HG03469 (cell line): ENCODE results near the gene OR2L3.
"Not testable (repeated sequence)": the region's sequence is repeated elsewhere in the genome, so short reads cannot be mapped to it uniquely, and the experiment has no call there.

ENCODE experiments used
- ATAC-seq: cut with Tn5 transposase; IDR thresholded peaks from one replicate; pipeline ENCODE4 v1.9.1; 2021; ENCODE audit warnings: mild to moderate bottlenecking, moderate library complexity, moderate number of reproducible peaks; ENCODE audit not compliant: unreplicated experiment

Gene OR2L3

DNA sequence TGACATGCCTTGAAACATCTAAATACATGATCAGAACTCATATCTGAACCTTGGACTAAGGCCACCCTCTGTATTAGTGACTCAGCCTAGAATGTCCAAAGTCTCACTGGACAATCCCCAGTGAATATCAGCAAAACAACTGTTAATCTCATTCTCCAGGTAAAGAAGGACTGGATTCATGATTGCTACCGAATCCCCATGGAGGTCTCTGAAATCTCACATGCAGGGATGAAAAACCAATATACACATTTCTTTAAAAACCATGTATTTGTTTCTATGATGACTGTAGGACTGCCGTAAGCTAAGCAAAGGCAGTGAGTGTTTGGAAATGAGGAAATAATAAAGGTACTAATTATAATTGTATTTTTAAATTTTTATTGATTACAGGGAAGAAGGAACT, at the start of gene OR2L3:
TSS of gene OR2L3 (plus strand) at position 301 of the 400 bp plus-strand sequence. CDS start 13,846 bp downstream, outside the sequence.
- no peak for ATAC-seq

DNA sequence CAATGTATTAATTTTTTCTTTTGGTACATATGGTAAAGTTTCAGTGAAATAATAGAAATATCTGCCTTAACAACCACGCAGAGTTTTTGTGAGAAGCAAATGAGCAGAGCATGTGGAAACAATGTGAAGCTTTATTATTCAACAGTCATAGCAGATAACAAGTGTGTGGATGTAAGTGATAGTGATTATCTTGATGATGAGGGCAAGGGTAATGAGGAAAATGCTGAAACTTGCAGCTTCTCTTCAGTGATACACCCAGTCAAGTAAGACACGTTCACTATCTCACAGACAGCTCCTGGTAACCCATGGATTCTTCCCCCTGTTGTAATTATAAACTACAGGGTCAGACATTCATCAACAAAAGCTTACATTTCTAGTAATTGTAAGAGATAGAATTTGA, 47.8 kb upstream of the OR2L3 start:
- no peak for ATAC-seq

GRCh38 chr1:248000169-248000568, 46.5 kb upstream of the OR2L3 start:
- ATAC-seq, result no peak

GRCh38 chr1:248007778-248008177, 38.9 kb upstream of the OR2L3 start:
- ATAC-seq, result no peak

DNA sequence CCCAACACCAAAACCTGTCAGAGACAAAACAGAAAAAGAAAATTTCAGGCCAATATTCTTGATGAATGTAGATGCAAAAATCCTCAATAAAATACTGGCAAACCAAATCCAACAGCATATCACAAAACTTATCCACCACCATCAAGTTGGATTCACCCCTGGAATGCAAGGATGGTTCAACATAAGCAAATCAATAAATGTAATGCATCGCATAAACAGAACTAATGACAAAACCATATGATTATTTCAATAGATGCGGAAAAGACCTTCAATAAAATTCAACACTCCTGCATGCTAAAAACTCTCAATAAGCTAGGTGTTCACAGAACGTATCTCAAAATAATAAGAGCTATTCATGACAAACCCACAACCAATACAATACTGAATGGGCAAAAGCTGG, 37.0 kb upstream of the OR2L3 start:
- ATAC-seq, result no peak

GRCh38 chr1:248013229-248013710, 33.4 kb upstream of the OR2L3 start, which contains the start of gene OR2L5:
OR2L5 (plus strand) TSS chr1:248013660; CDS start chr1:248021948, 8,288 bp downstream.
- no peak for ATAC-seq

- no peak for ATAC-seq
Measured at GRCh38 chr1:248015803-248016202, 30.8 kb upstream of the OR2L3 start.

GRCh38 chr1:248029770-248030169, 16.9 kb upstream of the OR2L3 start, which contains the start of gene OR2L2:
OR2L2 (plus strand) TSS chr1:248030070; CDS start chr1:248038268, 8,198 bp downstream.
- ATAC-seq, result no peak

DNA sequence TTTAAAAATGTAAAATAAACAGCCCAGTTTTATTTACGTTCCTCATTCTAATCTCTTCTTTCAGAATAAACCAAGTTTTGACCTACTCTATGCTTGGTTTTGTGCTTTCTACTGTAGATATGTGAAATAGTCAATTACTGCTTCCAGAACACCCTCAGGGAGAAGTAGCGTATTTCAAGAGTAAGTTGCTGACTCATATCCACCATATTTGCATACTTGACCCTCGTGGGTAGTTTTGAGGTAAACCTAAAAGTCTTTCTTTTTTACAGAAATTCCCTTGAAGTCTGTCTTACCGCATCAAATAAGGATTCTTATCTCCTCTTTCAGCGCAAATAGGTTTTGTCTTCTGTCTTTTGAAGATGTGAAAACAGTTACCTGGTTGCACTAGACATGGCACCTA, 1.4 kb upstream of the OR2L3 start:
- ATAC-seq, result no peak

- no peak for ATAC-seq
Measured at GRCh38 chr1:248047008-248047407, 372 bp downstream of the OR2L3 start.

- ATAC-seq, result no peak
Measured at GRCh38 chr1:248054671-248055070, 8.0 kb downstream of the OR2L3 start.

- ATAC-seq, result no peak
Measured at GRCh38 chr1:248055261-248055660, 8.6 kb downstream of the OR2L3 start.

DNA sequence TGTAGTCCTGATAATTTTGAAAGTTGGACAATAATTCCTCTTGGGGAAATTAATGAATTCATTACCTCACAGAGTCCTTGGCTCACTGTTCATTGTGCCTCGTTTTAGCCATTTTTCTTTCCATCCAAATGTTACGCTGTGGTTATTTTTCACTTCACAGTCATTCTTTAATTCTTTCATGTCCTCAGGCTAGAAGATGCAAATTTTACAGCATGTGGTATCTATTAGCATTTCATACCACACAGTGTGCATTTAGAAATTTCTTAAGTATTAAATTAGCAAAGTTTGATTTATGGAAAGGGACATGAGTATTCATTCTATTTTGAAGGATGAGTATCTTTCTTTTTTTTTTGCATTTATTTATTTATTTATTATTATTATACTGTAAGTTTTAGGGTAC, 18.4 kb downstream of the OR2L3 start:
- no peak for ATAC-seq

DNA sequence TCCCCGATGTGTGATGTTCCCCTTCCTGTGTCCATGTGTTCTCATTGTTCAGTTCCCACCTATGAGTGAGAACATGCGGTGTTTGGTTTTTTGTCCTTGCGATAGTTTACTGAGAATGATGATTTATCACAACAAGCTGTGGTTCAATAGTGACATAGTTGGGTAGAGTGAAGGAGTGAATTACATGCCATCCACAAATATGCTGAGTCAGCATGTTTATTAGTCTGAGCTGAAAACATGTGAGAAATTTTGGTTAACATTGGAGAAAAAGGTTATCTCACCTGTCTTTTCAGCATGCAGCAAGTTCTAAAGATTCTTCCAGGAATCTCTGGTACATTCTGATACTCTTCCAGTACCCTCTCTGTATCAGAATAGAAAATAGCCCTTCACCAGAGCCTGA, 19.0 kb downstream of the OR2L3 start:
- no peak for ATAC-seq

DNA sequence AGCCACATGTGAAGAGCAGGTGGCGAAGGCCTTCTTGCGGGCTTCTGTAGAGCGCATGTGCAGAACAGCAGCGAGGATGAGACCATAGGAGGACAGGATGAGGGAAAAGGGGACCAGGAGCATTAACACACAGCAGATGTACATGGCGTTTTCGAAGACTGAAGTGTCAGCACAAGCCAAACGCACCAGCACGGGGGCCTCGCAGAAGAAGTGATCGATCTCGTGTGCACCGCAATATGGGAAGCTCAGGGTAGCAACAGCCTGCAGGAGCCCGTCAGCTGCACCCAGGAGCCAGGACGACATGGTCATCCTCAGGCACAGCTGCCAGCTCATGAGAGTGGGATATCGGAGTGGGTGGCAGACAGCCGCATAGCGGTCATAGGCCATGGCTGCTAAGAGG, 37.2 kb downstream of the OR2L3 start:
- not testable (repeated sequence) for ATAC-seq

- ATAC-seq, result no peak
Measured at GRCh38 chr1:248094884-248095283, 48.2 kb downstream of the OR2L3 start, which contains the start of gene OR2L13. OR2L13 (plus strand) TSS chr1:248095184; CDS start chr1:248099376, 4,192 bp downstream.

- no peak for ATAC-seq
Measured at GRCh38 chr1:248098529-248098928, 51.9 kb downstream of the OR2L3 start.

- ATAC-seq, result no peak
Measured at GRCh38 chr1:248102847-248103246, 56.2 kb downstream of the OR2L3 start.

DNA sequence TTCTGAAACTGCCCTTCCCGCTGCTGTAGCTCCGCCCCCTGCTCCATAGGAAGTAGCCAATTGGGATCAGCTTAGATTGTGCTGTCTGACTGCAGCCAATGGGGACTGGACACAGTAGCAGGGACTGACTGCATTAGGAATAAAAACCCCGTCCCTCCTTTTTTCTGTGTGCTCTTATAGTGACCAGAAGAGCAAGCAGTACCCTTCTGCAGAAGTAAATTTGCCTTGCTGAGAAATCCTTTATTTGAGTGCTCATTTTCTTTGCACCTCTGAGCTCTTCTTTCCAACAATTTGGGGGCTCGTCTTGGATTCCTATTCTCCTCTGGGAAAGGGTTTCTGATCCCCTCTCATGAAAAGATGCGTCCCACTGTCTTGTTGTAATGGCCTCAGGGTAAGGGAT, 64.5 kb downstream of the OR2L3 start:
- no peak for ATAC-seq
